HG03025 (cell line): ENCODE data around the gene PRPH2.
"Not testable (repeated sequence)": the region's sequence is repeated elsewhere in the genome, so short reads cannot be mapped to it uniquely, and the experiment has no call there.

Experiments
- ATAC-seq: cut with Tn5 transposase; IDR thresholded peaks from one replicate; pipeline ENCODE4 v1.9.1; 2021; ENCODE audit warnings: mild to moderate bottlenecking, moderate library complexity; ENCODE audit not compliant: unreplicated experiment, low FRiP score

The PRPH2 gene

GRCh38 chr6:42704251-42704936, 18.0 kb downstream of the PRPH2 start:
- no peak for ATAC-seq

GRCh38 chr6:42702786-42703185, 19.6 kb downstream of the PRPH2 start:
- ATAC-seq: not testable (repeated sequence)

GRCh38 chr6:42702200-42702599, 20.2 kb downstream of the PRPH2 start:
- no peak for ATAC-seq

- no peak for ATAC-seq
These were observed 24.2 kb downstream of the PRPH2 start for GRCh38 chr6:42698217-42698616.

GRCh38 chr6:42697268-42697655, 25.1 kb downstream of the PRPH2 start:
- ATAC-seq: no peak

GRCh38 chr6:42696526-42697267, 25.7 kb downstream of the PRPH2 start:
- ATAC-seq: no peak

GRCh38 chr6:42694586-42694985, 27.8 kb downstream of the PRPH2 start:
- ATAC-seq: no peak

GRCh38 chr6:42693725-42694323, 28.6 kb downstream of the PRPH2 start:
- no peak for ATAC-seq

GRCh38 chr6:42692137-42692911, 30.1 kb downstream of the PRPH2 start:
- ATAC-seq: no peak

GRCh38 chr6:42690872-42691271, 31.5 kb downstream of the PRPH2 start:
- no peak for ATAC-seq

- ATAC-seq: no peak
These were observed 32.2 kb downstream of the PRPH2 start for GRCh38 chr6:42690151-42690702.

GRCh38 chr6:42689371-42689770, 33.0 kb downstream of the PRPH2 start:
- no peak for ATAC-seq

GRCh38 chr6:42688281-42688680, 34.1 kb downstream of the PRPH2 start:
- ATAC-seq: no peak

GRCh38 chr6:42679358-42679757, 43.0 kb downstream of the PRPH2 start:
- no peak for ATAC-seq

- ATAC-seq: no peak
These were observed 47.6 kb downstream of the PRPH2 start for GRCh38 chr6:42674780-42675179.

GRCh38 chr6:42674368-42674767, 48.0 kb downstream of the PRPH2 start:
- not testable (repeated sequence) for ATAC-seq

- no peak for ATAC-seq
These were observed 57.7 kb downstream of the PRPH2 start for GRCh38 chr6:42664718-42665117.

GRCh38 chr6:42661540-42662153, 60.8 kb downstream of the PRPH2 start:
- no peak for ATAC-seq

- no peak for ATAC-seq
These were observed 62.6 kb downstream of the PRPH2 start for GRCh38 chr6:42659806-42660205.

- ATAC-seq: no peak
These were observed 68.5 kb downstream of the PRPH2 start for GRCh38 chr6:42653851-42654250.
